IgD-negative memory B cell (primary cell): Measurements from ENCODE around the gene CNIH1. TPM values are rescaled to one million over a fixed set of nuclear protein-coding genes. Genes with fewer than 3 reads are reported as not detected.
A peak's percentile ranks its signal among the peaks of the same experiment; 100 is the strongest.
"Not testable (repeated sequence)": the region's sequence is repeated elsewhere in the genome, so short reads cannot be mapped to it uniquely, and the experiment has no call there.

Experiments used
- H3K27ac Mint-ChIP-seq, 3 donors: one replicate each; pipeline ENCODE4 v1.8.0; 2020 to 2022; ENCODE audit warnings: mild to moderate bottlenecking in 3 of 3, mixed read lengths in 3 of 3, moderate library complexity in 1 of 3
- H3K27me3 Mint-ChIP-seq: one replicate; pipeline ENCODE4 v1.8.0; 2021; ENCODE audit warnings: mixed read lengths
- H3K36me3 Mint-ChIP-seq: one replicate; pipeline ENCODE4 v1.8.0; 2020; ENCODE audit warnings: mild to moderate bottlenecking, mixed read lengths
- H3K4me1 Mint-ChIP-seq, 3 donors: one replicate each; pipeline ENCODE4 v1.8.0; 2020 to 2022; ENCODE audit warnings: mixed read lengths in 3 of 3, mild to moderate bottlenecking in 1 of 3
- H3K4me3 Mint-ChIP-seq, 4 donors: one replicate each; pipeline ENCODE4 v1.8.0; 2020 to 2022; ENCODE audit warnings: mild to moderate bottlenecking in 4 of 4, mixed read lengths in 4 of 4, moderate library complexity in 3 of 4
- H3K9me3 Mint-ChIP-seq, 3 donors: one replicate each; pipeline ENCODE4 v1.8.0; 2020 to 2021; ENCODE audit warnings: mixed read lengths in 3 of 3, mild to moderate bottlenecking in 1 of 3
- polyA plus RNA-seq: library from polyadenylated mRNA; unstranded; fragments of 300-500 nt; fragmentation: Illumina TruSeq; gene quantifications from one replicate; pipeline ENCODE4 v1.2.3, GENCODE V29; 2021

Gene CNIH1
- polyA plus RNA-seq, 1 donor from 2014 or later = 68.5 TPM

- H3K4me1 Mint-ChIP-seq = peaks cover 6 to 17% (median 11%) of the 10 kb centered on the region in 3 donors
- no peaks in the 10 kb centered on the region for H3K9me3 Mint-ChIP-seq
- H3K4me3 Mint-ChIP-seq = peak overlapping the region in 1 of 4 donors; percentile 11
- peaks cover 7% of the 10 kb centered on the region for H3K27me3 Mint-ChIP-seq
- H3K36me3 Mint-ChIP-seq = no peaks in the 10 kb centered on the region
- H3K27ac Mint-ChIP-seq = no peak overlapping the region
These were observed 46.6 kb downstream of the CNIH1 start for GRCh38 chr14:54394596-54394995.

GRCh38 chr14:54392986-54393884 lies 47.9 kb downstream of the CNIH1 start:
- not testable (repeated sequence) for H3K27ac Mint-ChIP-seq, H3K9me3 Mint-ChIP-seq, H3K36me3 Mint-ChIP-seq, H3K4me3 Mint-ChIP-seq
- H3K27me3 Mint-ChIP-seq = peaks cover 14% of the 10 kb centered on the region
- peaks cover 2 to 11% (median 7%) of the 10 kb centered on the region in 3 donors for H3K4me1 Mint-ChIP-seq

DNA sequence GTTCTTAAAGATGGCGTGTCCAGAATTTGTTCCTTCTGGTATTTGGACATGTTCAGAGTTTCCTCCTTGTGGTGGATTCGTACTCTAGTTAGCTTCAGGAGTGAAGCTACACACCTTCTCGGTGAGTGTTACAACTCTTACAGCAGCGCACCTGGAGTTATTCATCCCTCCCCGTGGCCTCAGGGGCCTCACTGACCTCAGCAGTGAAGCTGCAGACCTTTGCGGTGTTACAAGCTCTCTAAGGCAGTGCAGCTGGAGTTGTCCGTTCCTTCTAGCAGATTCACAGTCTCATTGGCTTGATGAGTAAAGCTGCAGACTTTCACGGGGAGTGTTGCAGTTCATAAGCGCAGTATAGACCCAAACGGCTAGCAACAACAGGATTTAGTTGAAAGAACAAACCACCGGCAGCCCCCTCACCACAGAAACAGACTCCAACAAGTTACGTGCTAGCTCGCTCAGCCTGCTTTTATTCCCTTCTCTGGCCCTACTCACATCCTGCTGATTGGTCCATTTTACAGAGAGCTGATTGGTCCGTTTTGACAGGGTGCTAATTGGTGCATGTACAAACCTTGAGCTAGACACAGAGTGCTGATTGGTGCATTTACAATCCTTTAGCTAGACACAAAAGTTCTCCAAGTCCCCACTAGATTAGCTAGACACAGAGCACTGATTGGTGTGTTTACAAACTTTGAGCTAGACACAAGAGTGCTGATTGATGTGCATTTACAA lies 48.9 kb downstream of the CNIH1 start:
- Mint-ChIP-seq H3K4me3 (peak overlapping the region in 1 of 4 donors; percentile 52), H3K27me3 (peaks cover 23% of the 10 kb centered on the region), H3K4me1 (peaks cover 2 to 6% (median 3%) of the 10 kb centered on the region in 3 donors), H3K9me3 (no peaks in the 10 kb centered on the region), H3K27ac (no peak overlapping the region), H3K36me3 (no peaks in the 10 kb centered on the region)

DNA sequence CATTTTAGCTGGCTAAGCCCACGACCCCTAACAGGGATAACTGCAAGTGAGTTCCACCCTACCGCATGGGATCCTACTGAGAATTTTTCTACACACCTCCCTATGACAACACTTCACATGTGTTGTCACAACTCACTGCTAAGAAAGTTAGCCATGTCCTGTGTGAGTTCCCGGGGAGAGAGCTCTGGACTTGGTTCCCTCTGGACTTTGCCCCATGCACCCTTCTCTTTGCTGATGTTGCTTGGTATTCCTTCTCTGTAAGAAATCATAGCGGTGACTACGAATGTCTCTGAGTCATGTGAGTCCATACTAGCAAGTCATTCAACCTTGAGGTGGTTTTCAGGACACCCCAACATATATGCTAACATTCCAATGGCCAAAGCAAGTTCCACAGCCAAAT lies 53.8 kb downstream of the CNIH1 start:
- no peak overlapping the region for H3K4me3 Mint-ChIP-seq
- H3K4me1 Mint-ChIP-seq = no peaks in the 10 kb centered on the region
- H3K27me3 Mint-ChIP-seq = peaks cover 26% of the 10 kb centered on the region
- H3K9me3 Mint-ChIP-seq = no peaks in the 10 kb centered on the region
- no peaks in the 10 kb centered on the region for H3K36me3 Mint-ChIP-seq
- no peak overlapping the region for H3K27ac Mint-ChIP-seq

- H3K36me3 Mint-ChIP-seq = no peaks in the 10 kb centered on the region
- H3K27ac Mint-ChIP-seq = no peak overlapping the region
- H3K27me3 Mint-ChIP-seq = peaks cover 23% of the 10 kb centered on the region
- H3K4me3 Mint-ChIP-seq = no peak overlapping the region
- H3K9me3 Mint-ChIP-seq = peaks cover 0 to 6% (median 1%) of the 10 kb centered on the region in 3 donors
- no peaks in the 10 kb centered on the region for H3K4me1 Mint-ChIP-seq
These were observed 55.6 kb downstream of the CNIH1 start for GRCh38 chr14:54385556-54385955.

DNA sequence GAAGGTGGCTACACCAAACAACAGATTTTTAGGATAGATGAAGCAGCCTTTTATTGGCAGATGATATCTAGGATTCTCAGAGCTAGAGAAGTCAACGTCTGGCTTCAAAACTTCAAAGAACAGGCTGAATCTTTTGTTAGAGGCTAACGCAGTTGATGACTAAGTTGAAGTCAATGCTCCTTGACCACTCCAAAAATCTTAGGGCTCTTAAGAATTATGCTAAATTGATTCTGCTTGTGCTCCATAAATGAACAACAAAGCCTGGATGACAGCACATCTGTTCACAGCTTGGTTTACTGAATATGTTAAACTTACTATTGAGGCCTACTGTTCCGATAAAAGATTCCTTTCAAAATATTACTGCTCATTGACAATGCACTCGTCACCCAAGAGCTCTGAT lies 57.3 kb downstream of the CNIH1 start:
- Mint-ChIP-seq H3K27ac (no peak overlapping the region), H3K4me1 (peaks cover 3 to 10% (median 6%) of the 10 kb centered on the region in 3 donors), H3K4me3 (no peak overlapping the region), H3K27me3 (peaks cover 37% of the 10 kb centered on the region), H3K9me3 (peaks cover 0 to 12% (median 7%) of the 10 kb centered on the region in 3 donors), H3K36me3 (peaks cover 4% of the 10 kb centered on the region)

DNA sequence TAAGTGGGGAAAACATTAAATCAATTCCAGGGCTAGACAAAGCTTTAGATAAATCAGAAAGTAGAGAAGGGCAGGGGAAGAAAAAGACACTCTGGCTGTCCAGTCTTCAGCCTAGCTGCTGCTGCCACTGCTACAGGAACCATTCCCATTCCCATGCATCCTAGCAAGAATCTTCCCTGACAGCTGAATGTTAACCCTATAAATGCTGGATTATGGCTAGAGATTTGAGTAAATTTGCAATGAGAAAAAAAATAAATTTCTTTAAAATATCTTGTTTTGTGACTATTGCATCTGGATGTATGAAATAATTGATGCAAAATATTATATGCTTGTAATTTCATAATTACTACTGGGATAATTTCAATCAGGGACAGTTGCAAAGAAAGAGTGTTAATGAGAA lies 59.4 kb downstream of the CNIH1 start:
- Mint-ChIP-seq H3K4me1 (peaks cover 7 to 11% (median 9%) of the 10 kb centered on the region in 3 donors), H3K4me3 (no peak overlapping the region), H3K27me3 (peaks cover 37% of the 10 kb centered on the region), H3K36me3 (peaks cover 4% of the 10 kb centered on the region), H3K27ac (no peak overlapping the region), H3K9me3 (peaks cover 0 to 12% (median 7%) of the 10 kb centered on the region in 3 donors)

DNA sequence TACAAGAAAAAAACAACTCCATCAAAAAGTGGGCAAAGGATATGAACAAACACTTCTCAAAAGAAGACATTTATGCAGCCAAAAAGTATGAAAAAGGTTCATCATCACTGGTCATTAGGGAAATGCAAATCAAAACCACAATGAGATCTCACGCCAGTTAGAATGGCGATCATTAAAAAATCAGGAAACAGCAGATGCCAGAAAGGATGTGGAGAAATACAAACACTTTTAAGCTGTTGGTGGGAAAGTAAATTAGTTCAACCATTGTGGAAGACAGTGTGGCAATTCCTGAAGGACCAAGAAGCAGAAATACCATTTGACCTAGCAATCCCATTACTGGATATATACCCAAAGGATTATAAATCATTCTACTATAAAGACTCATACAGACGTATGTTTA lies 60.6 kb downstream of the CNIH1 start:
- peaks cover 41% of the 10 kb centered on the region for H3K27me3 Mint-ChIP-seq

GRCh38 chr14:54378893-54379292 lies 62.3 kb downstream of the CNIH1 start:
- H3K4me3 Mint-ChIP-seq, H3K36me3 Mint-ChIP-seq: not testable (repeated sequence)
- H3K4me1 Mint-ChIP-seq = peaks cover 7 to 11% (median 9%) of the 10 kb centered on the region in 3 donors
- H3K9me3 Mint-ChIP-seq = peaks cover 0 to 12% (median 7%) of the 10 kb centered on the region in 3 donors
- H3K27me3 Mint-ChIP-seq = peaks cover 41% of the 10 kb centered on the region
- peak overlapping the region in 1 of 3 donors; percentile 12 for H3K27ac Mint-ChIP-seq

More for the DNA sequence above, 60.6 kb downstream of the CNIH1 start:
- Mint-ChIP-seq H3K9me3 (peaks cover 0 to 12% (median 7%) of the 10 kb centered on the region in 3 donors), H3K4me1 (peaks cover 7 to 11% (median 9%) of the 10 kb centered on the region in 3 donors)
- not testable (repeated sequence) for H3K4me3 Mint-ChIP-seq, H3K27ac Mint-ChIP-seq, H3K36me3 Mint-ChIP-seq

- no peak overlapping the region for H3K4me3 Mint-ChIP-seq
- H3K27ac Mint-ChIP-seq = no peak overlapping the region
- peaks cover 4% of the 10 kb centered on the region for H3K36me3 Mint-ChIP-seq
- peaks cover 0 to 12% (median 7%) of the 10 kb centered on the region in 3 donors for H3K9me3 Mint-ChIP-seq
- peaks cover 41% of the 10 kb centered on the region for H3K27me3 Mint-ChIP-seq
- peaks cover 7 to 11% (median 9%) of the 10 kb centered on the region in 3 donors for H3K4me1 Mint-ChIP-seq
These were observed 63.7 kb downstream of the CNIH1 start for GRCh38 chr14:54377501-54377900.

DNA sequence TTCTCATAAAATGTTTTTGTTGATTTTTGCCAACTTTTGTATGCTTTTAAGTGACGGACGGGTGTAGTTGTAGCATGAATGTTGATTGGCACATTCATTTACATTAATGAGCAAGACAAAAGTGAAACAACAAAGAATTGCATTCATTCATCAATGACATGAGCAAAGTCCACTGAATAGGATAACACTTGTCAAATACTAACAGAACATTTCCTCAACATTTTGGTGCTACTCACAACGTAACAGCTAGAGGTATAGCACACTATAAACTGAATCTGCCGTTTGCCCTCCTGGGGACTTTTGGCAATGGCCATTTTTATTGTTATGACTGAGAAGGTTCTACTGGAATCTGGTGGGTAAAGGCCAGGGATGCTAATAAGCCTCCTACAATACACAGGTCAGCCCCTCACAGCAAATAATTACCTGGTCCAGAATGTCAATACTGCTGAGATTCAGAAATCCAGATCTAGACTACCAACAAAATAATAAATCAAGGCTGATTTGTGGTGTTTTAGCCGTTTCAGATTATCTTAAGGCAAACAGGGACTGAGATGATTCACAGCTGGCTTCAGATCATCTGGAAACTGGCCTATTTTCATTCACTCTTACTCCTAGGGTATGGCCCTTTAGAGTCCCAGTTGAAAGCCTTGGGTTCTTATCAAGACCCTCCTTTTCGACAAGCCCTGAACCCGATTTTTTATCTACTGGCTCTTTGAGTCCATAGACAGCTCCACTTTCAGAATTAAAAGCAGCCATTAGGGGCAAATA lies 66.9 kb downstream of the CNIH1 start:
- peaks cover 1% of the 10 kb centered on the region for H3K36me3 Mint-ChIP-seq
- no peaks in the 10 kb centered on the region for H3K9me3 Mint-ChIP-seq
- H3K4me1 Mint-ChIP-seq = peaks cover 6 to 9% (median 6%) of the 10 kb centered on the region in 3 donors
- H3K4me3 Mint-ChIP-seq = no peak overlapping the region
- H3K27ac Mint-ChIP-seq = no peak overlapping the region
- H3K27me3 Mint-ChIP-seq = peaks cover 25% of the 10 kb centered on the region

Other genes with a start within 250 kb of the CNIH1 start
- gene CDKN3, start 44.4 kb downstream of the CNIH1 start, polyA plus RNA-seq = not detected
- 17.8 TPM for gene GMFB, start 47.6 kb upstream of the CNIH1 start, polyA plus RNA-seq
- 24.0 TPM for gene CGRRF1, start 68.5 kb upstream of the CNIH1 start, polyA plus RNA-seq
- gene SAMD4A, start 125.8 kb upstream of the CNIH1 start, polyA plus RNA-seq = 5.8 TPM